GM18505 (cell line): ENCODE results near the gene MROH2A.

Experiments
- ATAC-seq: cut with Tn5 transposase; IDR thresholded peaks from one replicate; pipeline ENCODE4 v1.9.1; 2021; ENCODE audit not compliant: unreplicated experiment
- POLR2A ChIP-seq: IDR thresholded peaks from 4 replicates; pipeline ENCODE4 v1.6.1; 2011; ENCODE audit warnings: borderline replicate concordance; ENCODE audit not compliant: insufficient read depth, insufficient read length; ENCODE audit errors: extremely low read depth

MROH2A gene

GRCh38 chr2:233817995-233818638, 40.0 kb downstream of the MROH2A start:
- ATAC-seq = no peak
- TF ChIP-seq POLR2A = no peak

GRCh38 chr2:233818639-233819621, 40.8 kb downstream of the MROH2A start:
- no peak for TF ChIP-seq POLR2A
- no peak for ATAC-seq

GRCh38 chr2:233819884-233820773, 42.0 kb downstream of the MROH2A start:
- no peak for ATAC-seq
- TF ChIP-seq POLR2A = no peak

- ATAC-seq = no peak
- TF ChIP-seq POLR2A = no peak
Observed at GRCh38 chr2:233820774-233821105, 42.6 kb downstream of the MROH2A start.

GRCh38 chr2:233821196-233821595, 43.1 kb downstream of the MROH2A start:
- no peak for TF ChIP-seq POLR2A
- ATAC-seq = no peak

DNA sequence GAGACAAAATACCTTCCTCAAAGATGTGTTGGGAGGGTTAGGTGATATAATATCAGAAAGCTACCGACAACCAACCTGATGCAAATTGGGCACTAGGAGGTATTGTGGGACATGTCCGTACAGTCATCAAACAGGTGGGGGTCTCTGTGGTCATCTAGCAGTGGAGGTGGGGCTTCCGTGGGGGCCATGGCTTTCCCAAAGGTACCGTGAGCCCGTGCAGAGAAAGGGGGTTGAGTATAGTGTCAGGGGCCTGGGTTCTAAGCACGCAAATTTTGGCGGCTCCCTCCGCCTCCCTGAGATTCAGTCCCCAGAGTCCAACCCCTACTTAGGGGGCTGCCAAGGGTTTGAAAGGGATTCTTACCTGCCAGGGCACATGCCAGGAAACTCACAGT, 43.6 kb downstream of the MROH2A start:
- TF ChIP-seq POLR2A = no peak
- ATAC-seq = no peak

DNA sequence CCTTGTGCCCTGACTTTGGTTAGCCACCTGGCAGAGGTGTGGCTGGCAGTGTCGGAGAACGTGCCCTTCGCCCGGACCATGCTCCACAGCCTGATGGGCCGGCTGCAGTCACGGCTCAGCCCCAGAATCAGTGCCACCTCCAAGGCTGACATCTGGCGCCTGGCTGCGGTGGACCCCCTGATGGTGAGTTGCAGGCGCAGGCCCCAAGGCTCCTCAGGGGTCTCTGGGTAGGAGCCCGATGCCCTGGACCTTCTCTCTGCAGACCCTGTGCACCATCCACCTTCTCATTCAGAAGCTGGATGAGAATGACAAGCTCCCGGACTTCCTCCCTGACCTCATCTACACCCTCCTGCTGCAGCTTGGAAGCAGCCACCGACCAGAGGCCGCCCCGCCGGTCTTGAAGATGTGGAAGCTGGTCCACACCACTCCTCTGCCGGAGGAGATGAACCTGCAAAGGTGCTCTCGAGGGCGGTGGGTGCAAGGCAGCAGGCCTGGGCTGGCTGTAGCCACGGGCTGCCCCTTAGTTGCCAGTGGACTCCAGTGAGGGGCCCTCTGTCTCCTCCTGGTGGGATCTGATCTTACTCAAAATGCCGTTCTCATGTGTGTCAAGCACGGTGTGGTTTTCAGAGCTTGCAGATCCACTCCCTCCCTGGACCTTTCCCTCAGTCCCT, 44.1 kb downstream of the MROH2A start:
- no peak for TF ChIP-seq POLR2A

GRCh38 chr2:233822781-233823730, 44.9 kb downstream of the MROH2A start:
- no peak for TF ChIP-seq POLR2A

More for the DNA sequence above, 44.1 kb downstream of the MROH2A start:
- no peak for ATAC-seq

DNA sequence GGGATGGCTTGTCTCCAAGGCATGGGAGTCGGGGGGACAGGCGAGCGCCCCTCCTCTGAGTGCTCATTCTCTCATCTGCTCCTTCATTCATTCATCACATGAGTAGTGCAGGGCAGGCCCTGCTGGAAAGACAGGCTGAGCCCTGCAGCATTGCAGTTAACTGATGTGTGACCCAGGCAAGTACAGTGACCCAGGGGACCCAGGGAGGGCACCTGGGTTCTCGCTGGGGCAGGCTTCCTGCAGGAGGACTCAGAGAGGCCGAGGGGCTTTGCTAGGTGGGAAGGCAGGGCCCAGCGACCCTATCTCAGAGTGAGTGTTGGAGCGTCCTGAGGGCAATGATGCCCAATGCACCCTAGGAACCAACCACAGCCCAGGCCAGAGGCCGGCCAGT, 45.6 kb downstream of the MROH2A start:
- ATAC-seq = no peak
- no peak for TF ChIP-seq POLR2A

More at GRCh38 chr2:233822781-233823730, 44.9 kb downstream of the MROH2A start:
- no peak for ATAC-seq

GRCh38 chr2:233824373-233824772, 46.2 kb downstream of the MROH2A start:
- no peak for TF ChIP-seq POLR2A
- no peak for ATAC-seq

GRCh38 chr2:233828546-233829192, 50.5 kb downstream of the MROH2A start:
- ATAC-seq = no peak
- no peak for TF ChIP-seq POLR2A

DNA sequence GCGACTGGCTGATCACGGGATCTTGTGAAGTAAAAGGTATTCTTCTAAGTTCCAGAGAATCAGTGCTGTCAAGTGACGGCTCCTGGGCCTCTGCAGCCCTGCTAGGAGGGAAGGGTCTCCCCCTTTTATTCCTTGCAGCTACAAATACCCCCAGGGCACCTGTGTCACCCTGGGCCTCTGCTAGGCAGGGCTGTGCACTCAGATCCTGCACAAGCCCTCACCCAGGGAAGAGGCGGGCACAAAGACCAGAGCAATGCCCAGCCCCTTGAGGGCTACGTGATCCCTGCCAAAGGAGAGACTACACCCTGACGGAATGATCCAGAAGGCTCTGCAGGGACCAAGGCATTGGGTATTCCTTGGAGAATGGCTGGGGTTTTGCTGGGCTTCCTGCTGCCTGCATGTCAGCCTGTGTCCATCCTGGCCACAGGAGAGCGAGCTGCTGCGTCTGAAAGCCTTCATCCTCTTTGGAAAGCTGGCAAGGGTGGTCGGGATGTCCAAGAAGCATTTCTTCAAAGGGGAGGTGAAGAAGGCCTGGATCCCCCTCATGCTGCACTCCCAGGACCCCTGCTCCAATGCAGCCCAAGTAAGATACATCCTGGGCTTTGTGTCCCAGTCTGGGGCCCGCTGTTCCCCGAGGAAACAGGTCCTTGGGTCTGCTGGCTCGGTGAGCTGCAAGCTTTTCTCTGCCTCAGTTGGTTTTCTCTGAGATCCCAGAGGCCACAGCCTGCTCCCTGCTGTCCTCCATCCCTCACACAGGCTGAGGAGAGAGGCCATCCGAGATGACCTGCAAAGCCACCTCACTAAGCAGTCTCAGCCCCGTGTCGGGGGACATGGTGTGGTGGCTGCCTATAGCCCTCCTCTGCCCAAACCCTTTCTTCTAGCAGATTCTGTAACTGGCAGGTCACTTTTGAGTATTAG, 51.3 kb downstream of the MROH2A start:
- no peak for TF ChIP-seq POLR2A
- ATAC-seq = no peak
